K562 (cell line): ENCODE measurements around the gene HBEGF. TPM values are rescaled to one million over a fixed set of nuclear protein-coding genes. Genes with fewer than 3 reads are reported as not detected.
A peak's percentile ranks its signal among the peaks of the same experiment; 100 is the strongest.

Experiments
- ATAC-seq: fragments of 200-7000 bp; cut with Tn5 transposase; 3 replicates; pipeline ENCODE4 v1.9.1; 2020; ENCODE audit warnings: moderate library complexity
- BruUV-seq: library from RNA; stranded (reverse); fragments of 400-500 nt; replicated peaks from 2 replicates; lab custom pipeline; 2021; lab: Mats Ljungman, UMichigan
- CTCF ChIA-PET: fragments of 300-600 bp; formaldehyde crosslinking; extraction: SDS; loops from one replicate; lab custom pipeline; 2021; ENCODE audit warnings: low intra/inter-chr PET ratio; lab: Yijun Ruan, JAX
- POLR2A ChIA-PET: fragments of 300-600, 350-650 bp; sonication (Branson Sonifier 250); formaldehyde crosslinking; extraction: SDS; loops from one replicate; lab custom pipeline; 2021; ENCODE audit warnings: antibody characterized with exemption, inconsistent platforms; lab: Yijun Ruan, JAX
- DNase-seq, 4 experiments: peaks; one replicate each; pipeline versions ENCODE4 v3.0.0 to v3.0.0-alpha.2; 2011 to 2018; ENCODE audit warnings: low spot score in 3 of 4, mixed read lengths in 3 of 4; ENCODE audit errors: extremely low read depth in 1 of 4
- FAIRE-seq: peaks from 2 replicates; lab custom pipeline; 2011; peaks lifted over from hg19 to GRCh38; lab: Jason Lieb, UNC
- H2AFZ ChIP-seq: 2 replicates; pipeline ENCODE4 v1.6.0; 2011; ENCODE audit warnings: low read depth, low read length, control low read depth, inconsistent platforms
- H3K27ac ChIP-seq: fragments of 200-600 bp; 3 replicates; pipeline ENCODE4 v1.8.0; 2011; ENCODE audit warnings: low read depth, mild to moderate bottlenecking, control low read depth, inconsistent platforms, low read length, moderate library complexity, mixed read lengths; ENCODE audit errors: extremely low read depth
- H3K27me3 ChIP-seq, 2 experiments: fragments of 300-600 bp in 1 of 2; 2 replicates in 1 of 2; 3 replicates in 1 of 2; pipeline versions ENCODE4 v1.6.0 to v1.8.0; 2011; ENCODE audit warnings: inconsistent platforms in 2 of 2, low read length in 2 of 2, mild to moderate bottlenecking in 1 of 2, mixed read lengths in 1 of 2, moderate library complexity in 1 of 2; ENCODE audit not compliant: control insufficient read depth in 2 of 2, insufficient read depth in 2 of 2
- H3K36me3 ChIP-seq: fragments of 300-600 bp; 3 replicates; pipeline ENCODE4 v1.8.0; 2011; ENCODE audit warnings: mild to moderate bottlenecking, low read length, inconsistent platforms; ENCODE audit not compliant: control insufficient read depth, insufficient read depth
- H3K4me1 ChIP-seq, 2 experiments: fragments of 200-600 bp in 1 of 2; replicated peaks in 1 of 2; 2 replicates in 1 of 2; 3 replicates in 1 of 2; pipeline versions ENCODE4 v1.5.1 to v1.8.0; 2011; ENCODE audit warnings: inconsistent platforms in 2 of 2, low read length in 2 of 2, mild to moderate bottlenecking in 1 of 2, mixed read lengths in 1 of 2, moderate library complexity in 1 of 2; ENCODE audit not compliant: control insufficient read depth in 2 of 2, insufficient read depth in 2 of 2
- H3K4me2 ChIP-seq: 2 replicates; pipeline ENCODE4 v1.6.1; 2011; ENCODE audit warnings: low read length, control low read depth, inconsistent platforms, mixed read lengths; ENCODE audit not compliant: insufficient read depth
- H3K4me3 ChIP-seq: fragments of 200-600 bp; sonication (generic), shearing (Covaris generic); 2 replicates; pipeline ENCODE4 v1.5.1; 2016; ENCODE audit warnings: control low read depth, inconsistent platforms
- H3K79me2 ChIP-seq: fragments of 200-600 bp; 3 replicates; pipeline ENCODE4 v1.8.0; 2011; ENCODE audit warnings: low read length, inconsistent platforms; ENCODE audit not compliant: control insufficient read depth, insufficient read depth
- H3K9ac ChIP-seq, 2 experiments: 2 replicates each; pipeline versions ENCODE4 v1.6.0 to v1.6.1; 2011; ENCODE audit warnings: low read depth in 2 of 2, low read length in 2 of 2, control low read depth in 1 of 2, inconsistent platforms in 1 of 2, mild to moderate bottlenecking in 1 of 2, mixed read lengths in 1 of 2; ENCODE audit not compliant: insufficient read depth in 1 of 2
- H3K9me1 ChIP-seq: one replicate; pipeline ENCODE4 v1.6.0; 2011; ENCODE audit warnings: inconsistent platforms, mild to moderate bottlenecking, low read length, moderate library complexity; ENCODE audit not compliant: control insufficient read depth, insufficient read depth
- H3K9me3 ChIP-seq: replicated peaks from 2 replicates; pipeline ENCODE4 v1.5.1; 2011; ENCODE audit warnings: low read depth, low read length, inconsistent platforms; ENCODE audit not compliant: control insufficient read depth, insufficient read depth
- H4K20me1 ChIP-seq: replicated peaks from 2 replicates; pipeline ENCODE4 v1.6.1; 2011; ENCODE audit warnings: low read length, inconsistent platforms, mixed read lengths; ENCODE audit not compliant: control insufficient read depth, insufficient read depth
- ARID2 ChIP-seq: fragments of 450-650 bp; IDR thresholded peaks from 2 replicates; pipeline ENCODE4 v1.6.1; 2017; ENCODE audit warnings: antibody characterized with exemption, mild to moderate bottlenecking
- WHSC1 ChIP-seq: IDR thresholded peaks from one replicate; pipeline ENCODE4 v1.6.1; 2012; ENCODE audit warnings: low read length, control low read depth, inconsistent platforms
- ZNF75A ChIP-seq: fragments of 450-650 bp; formaldehyde crosslinking; IDR thresholded peaks from 2 replicates; pipeline ENCODE4 v1.4.0; 2020; ENCODE audit warnings: mild to moderate bottlenecking
- WGBS: fragments of 100-300 bp; shearing (Covaris generic); methylation state at CpG from one replicate; pipeline ENCODE4 v1.1.6; 2016; ENCODE audit warnings: low coverage, mixed read lengths; ENCODE audit not compliant: insufficient coverage; ENCODE audit errors: missing lambda C conversion rate; 5-methylcytosine and 5-hydroxymethylcytosine counted together
- in situ Hi-C: fragments of 300-500 bp; cut with MboI; formaldehyde crosslinking; loops from 4 replicates; pipeline ENCODE4 v1.15.0; 2018; ENCODE audit warnings: inconsistent platforms, mixed read lengths
- intact Hi-C: fragments of 100-400 bp; cut with micrococcal nuclease; formaldehyde crosslinking; loops from 2 replicates; pipeline ENCODE4 v1.14.2; 2022
- polyA plus RNA-seq, 8 experiments: library from polyadenylated mRNA; depleted of rRNA in 4 of 8; stranded (reverse) in 5 of 8; unstranded in 3 of 8; fragments of >200 nt; fragmentation: Nextera tagmentation in 2 of 8; fragmentation: Illumina TruSeq in 1 of 8; extraction: Ambion mirVana in 2 of 8; extraction: Trizol in 1 of 8; gene quantifications; 2 replicates each; pipeline versions ENCODE4 v1.2.1 to v1.2.3, GENCODE V29; 2011 to 2014; ENCODE audit warnings: inconsistent platforms in 1 of 8, missing spikeins in 1 of 8
- total RNA-seq, 7 experiments: library from RNA; depleted of rRNA in 6 of 7; stranded (reverse); fragments of >200 nt in 6 of 7; fragmentation: Illumina TruSeq in 2 of 7; extraction: Trizol in 2 of 7; gene quantifications; 2 replicates each; pipeline versions ENCODE4 v1.2.1 to v1.2.3, GENCODE V29; 2011 to 2021; ENCODE audit warnings: low replicate concordance in 1 of 7
- TF ChIP-seq, protein P1 (sequence below): fragments of 450-650 bp; IDR thresholded peaks from 2 replicates; pipeline ENCODE4 v1.7.0; 2016; ENCODE audit warnings: borderline replicate concordance
- TF ChIP-seq, protein P2 (sequence below): sonication (generic); formaldehyde crosslinking; IDR thresholded peaks from 2 replicates; pipeline ENCODE4 v1.8.0; 2023; ENCODE audit warnings: missing genetic modification reagents, mild to moderate bottlenecking, borderline replicate concordance
- TF ChIP-seq, protein P3 (sequence below): sonication (generic); IDR thresholded peaks from 2 replicates; pipeline ENCODE4 v1.6.1; 2016

Gene HBEGF
- total and polyA plus RNA-seq, 9 of the 15 experiments (the other 6 are each of a cell fraction or from before 2014, with no cell fraction given), result 0.11 to 1.1 (median 0.60) TPM

GRCh38 chr5:140318792-140319191 is 27.6 kb downstream of the HBEGF start:
- Histone ChIP-seq H3K79me2 (no peaks in the 10 kb centered on the region), H3K27ac (no peak overlapping the region), H3K27me3 (no peaks in the 10 kb centered on the region; a peak in 1 of 5 replicates), H4K20me1 (no peaks in the 10 kb centered on the region), H3K4me2 (no peak overlapping the region), H2AFZ (no peak overlapping the region), H3K4me3 (no peak overlapping the region)
- POLR2A ChIA-PET, result no interaction called here
- WGBS, result 29% methylated on average over 4 of the region's 4 CpGs
- in situ Hi-C loops, result no loop called here
- no peak for FAIRE-seq
- no TSS peak for BruUV-seq
- TF ChIP-seq WHSC1, result no peak
- TF ChIP-seq ARID2, result no peak
- TF ChIP-seq, protein P1, sequence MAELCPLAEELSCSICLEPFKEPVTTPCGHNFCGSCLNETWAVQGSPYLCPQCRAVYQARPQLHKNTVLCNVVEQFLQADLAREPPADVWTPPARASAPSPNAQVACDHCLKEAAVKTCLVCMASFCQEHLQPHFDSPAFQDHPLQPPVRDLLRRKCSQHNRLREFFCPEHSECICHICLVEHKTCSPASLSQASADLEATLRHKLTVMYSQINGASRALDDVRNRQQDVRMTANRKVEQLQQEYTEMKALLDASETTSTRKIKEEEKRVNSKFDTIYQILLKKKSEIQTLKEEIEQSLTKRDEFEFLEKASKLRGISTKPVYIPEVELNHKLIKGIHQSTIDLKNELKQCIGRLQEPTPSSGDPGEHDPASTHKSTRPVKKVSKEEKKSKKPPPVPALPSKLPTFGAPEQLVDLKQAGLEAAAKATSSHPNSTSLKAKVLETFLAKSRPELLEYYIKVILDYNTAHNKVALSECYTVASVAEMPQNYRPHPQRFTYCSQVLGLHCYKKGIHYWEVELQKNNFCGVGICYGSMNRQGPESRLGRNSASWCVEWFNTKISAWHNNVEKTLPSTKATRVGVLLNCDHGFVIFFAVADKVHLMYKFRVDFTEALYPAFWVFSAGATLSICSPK, result no peak
- TF ChIP-seq, all 486 proteins: peak for 0
- CTCF ChIA-PET, result no interaction called here
- intact Hi-C loops, result no loop called here
- H3K9ac ChIP-seq, result no peak overlapping the region
- no peak for DNase-seq
- no peaks in the 10 kb centered on the region for H3K4me1 ChIP-seq
- no peaks in the 10 kb centered on the region for H3K9me1 ChIP-seq
- no peaks in the 10 kb centered on the region for H3K9me3 ChIP-seq
- H3K36me3 ChIP-seq, result no peaks in the 10 kb centered on the region
- peak; percentile 30; the same call in 1 of the 3 replicates for ATAC-seq

- 10% methylated on average over 5 of the region's 5 CpGs for WGBS
- no peak overlapping the region for H3K4me2 ChIP-seq
- H3K9ac ChIP-seq, result no peak overlapping the region
- H3K4me3 ChIP-seq, result no peak overlapping the region
- no peaks in the 10 kb centered on the region for H3K9me1 ChIP-seq
- intact Hi-C loops (no loop called here), in situ Hi-C loops (no loop called here)
- BruUV-seq, result no TSS peak
- peak; percentile 39; the same call in 2 of the 3 replicates for ATAC-seq
- peak; percentile 66 for FAIRE-seq
- ChIA-PET POLR2A (interaction anchor here (1.0 to 1.5 kb wide), 3 partner anchors 12 to 56 kb away, joined by 3 to 5 read pairs (median 4); partner anchors contain the start of gene PFDN1), CTCF (no interaction called here)
- no peaks in the 10 kb centered on the region for H3K36me3 ChIP-seq
- no peak for DNase-seq
- H3K4me1 ChIP-seq, result no peaks in the 10 kb centered on the region
- no peak overlapping the region for H3K27ac ChIP-seq
- H3K9me3 ChIP-seq, result no peaks in the 10 kb centered on the region
- no peaks in the 10 kb centered on the region; a peak in 1 of 5 replicates for H3K27me3 ChIP-seq
- no peaks in the 10 kb centered on the region for H4K20me1 ChIP-seq
- H2AFZ ChIP-seq, result no peak overlapping the region; the same call in none of the 2 replicates
- H3K79me2 ChIP-seq, result no peaks in the 10 kb centered on the region
- TF ChIP-seq, protein P2, sequence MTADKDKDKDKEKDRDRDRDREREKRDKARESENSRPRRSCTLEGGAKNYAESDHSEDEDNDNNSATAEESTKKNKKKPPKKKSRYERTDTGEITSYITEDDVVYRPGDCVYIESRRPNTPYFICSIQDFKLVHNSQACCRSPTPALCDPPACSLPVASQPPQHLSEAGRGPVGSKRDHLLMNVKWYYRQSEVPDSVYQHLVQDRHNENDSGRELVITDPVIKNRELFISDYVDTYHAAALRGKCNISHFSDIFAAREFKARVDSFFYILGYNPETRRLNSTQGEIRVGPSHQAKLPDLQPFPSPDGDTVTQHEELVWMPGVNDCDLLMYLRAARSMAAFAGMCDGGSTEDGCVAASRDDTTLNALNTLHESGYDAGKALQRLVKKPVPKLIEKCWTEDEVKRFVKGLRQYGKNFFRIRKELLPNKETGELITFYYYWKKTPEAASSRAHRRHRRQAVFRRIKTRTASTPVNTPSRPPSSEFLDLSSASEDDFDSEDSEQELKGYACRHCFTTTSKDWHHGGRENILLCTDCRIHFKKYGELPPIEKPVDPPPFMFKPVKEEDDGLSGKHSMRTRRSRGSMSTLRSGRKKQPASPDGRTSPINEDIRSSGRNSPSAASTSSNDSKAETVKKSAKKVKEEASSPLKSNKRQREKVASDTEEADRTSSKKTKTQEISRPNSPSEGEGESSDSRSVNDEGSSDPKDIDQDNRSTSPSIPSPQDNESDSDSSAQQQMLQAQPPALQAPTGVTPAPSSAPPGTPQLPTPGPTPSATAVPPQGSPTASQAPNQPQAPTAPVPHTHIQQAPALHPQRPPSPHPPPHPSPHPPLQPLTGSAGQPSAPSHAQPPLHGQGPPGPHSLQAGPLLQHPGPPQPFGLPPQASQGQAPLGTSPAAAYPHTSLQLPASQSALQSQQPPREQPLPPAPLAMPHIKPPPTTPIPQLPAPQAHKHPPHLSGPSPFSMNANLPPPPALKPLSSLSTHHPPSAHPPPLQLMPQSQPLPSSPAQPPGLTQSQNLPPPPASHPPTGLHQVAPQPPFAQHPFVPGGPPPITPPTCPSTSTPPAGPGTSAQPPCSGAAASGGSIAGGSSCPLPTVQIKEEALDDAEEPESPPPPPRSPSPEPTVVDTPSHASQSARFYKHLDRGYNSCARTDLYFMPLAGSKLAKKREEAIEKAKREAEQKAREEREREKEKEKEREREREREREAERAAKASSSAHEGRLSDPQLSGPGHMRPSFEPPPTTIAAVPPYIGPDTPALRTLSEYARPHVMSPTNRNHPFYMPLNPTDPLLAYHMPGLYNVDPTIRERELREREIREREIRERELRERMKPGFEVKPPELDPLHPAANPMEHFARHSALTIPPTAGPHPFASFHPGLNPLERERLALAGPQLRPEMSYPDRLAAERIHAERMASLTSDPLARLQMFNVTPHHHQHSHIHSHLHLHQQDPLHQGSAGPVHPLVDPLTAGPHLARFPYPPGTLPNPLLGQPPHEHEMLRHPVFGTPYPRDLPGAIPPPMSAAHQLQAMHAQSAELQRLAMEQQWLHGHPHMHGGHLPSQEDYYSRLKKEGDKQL (CRISPR knock-in tag), result no peak
- no peak for TF ChIP-seq ZNF75A (CRISPR knock-in tag)
- TF ChIP-seq, protein P3, sequence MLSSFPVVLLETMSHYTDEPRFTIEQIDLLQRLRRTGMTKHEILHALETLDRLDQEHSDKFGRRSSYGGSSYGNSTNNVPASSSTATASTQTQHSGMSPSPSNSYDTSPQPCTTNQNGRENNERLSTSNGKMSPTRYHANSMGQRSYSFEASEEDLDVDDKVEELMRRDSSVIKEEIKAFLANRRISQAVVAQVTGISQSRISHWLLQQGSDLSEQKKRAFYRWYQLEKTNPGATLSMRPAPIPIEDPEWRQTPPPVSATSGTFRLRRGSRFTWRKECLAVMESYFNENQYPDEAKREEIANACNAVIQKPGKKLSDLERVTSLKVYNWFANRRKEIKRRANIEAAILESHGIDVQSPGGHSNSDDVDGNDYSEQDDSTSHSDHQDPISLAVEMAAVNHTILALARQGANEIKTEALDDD, result no peak
Measured at GRCh38 chr5:140317859-140318258, 28.5 kb downstream of the HBEGF start.
